ENCODE measurements around the gene EPHB2. TPM values are rescaled to one million over a fixed set of nuclear protein-coding genes. Genes with fewer than 3 reads are reported as not detected.
"Not testable (repeated sequence)": the region's sequence is repeated elsewhere in the genome, so short reads cannot be mapped to it uniquely, and the experiment has no call there.

The EPHB2 gene
- total RNA-seq, 1 donor from 2014 or later: 4.2 TPM

- no peak for DNase-seq (ENCODE audit: low read depth)
These were observed 123.1 kb downstream of the EPHB2 start for GRCh38 chr1:22833699-22834098.

DNA sequence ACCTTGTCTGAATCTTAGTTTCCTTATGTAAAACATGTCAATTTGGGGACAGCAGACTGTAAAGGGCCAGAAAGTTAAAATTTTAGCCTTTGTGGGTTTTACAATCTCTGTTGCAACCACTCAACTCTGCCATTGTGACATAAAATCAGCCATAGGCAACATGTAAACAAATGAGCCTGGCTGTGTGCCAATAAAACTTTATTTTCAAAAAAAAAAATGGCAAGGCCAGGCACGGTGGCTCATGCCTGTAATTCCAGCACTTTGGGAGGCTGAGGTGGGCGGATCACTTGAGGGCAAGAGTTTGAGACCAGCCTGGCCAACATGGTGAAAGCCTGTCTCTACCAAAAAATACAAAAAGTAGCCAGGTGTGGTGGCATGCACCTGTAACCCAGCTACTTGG lies 123.8 kb downstream of the EPHB2 start:
- not testable (repeated sequence) for DNase-seq (ENCODE audit: low read depth)

GRCh38 chr1:22835636-22836319 lies 125.1 kb downstream of the EPHB2 start:
- no peak for DNase-seq (ENCODE audit: low read depth)

- no peak for DNase-seq (ENCODE audit: low read depth)
These were observed 126.2 kb downstream of the EPHB2 start for GRCh38 chr1:22836850-22837249.

GRCh38 chr1:22837332-22837731 lies 126.7 kb downstream of the EPHB2 start:
- DNase-seq (ENCODE audit: low read depth): no peak

GRCh38 chr1:22838965-22839364 lies 128.3 kb downstream of the EPHB2 start:
- peak; percentile 40 for DNase-seq (ENCODE audit: low read depth)

DNA sequence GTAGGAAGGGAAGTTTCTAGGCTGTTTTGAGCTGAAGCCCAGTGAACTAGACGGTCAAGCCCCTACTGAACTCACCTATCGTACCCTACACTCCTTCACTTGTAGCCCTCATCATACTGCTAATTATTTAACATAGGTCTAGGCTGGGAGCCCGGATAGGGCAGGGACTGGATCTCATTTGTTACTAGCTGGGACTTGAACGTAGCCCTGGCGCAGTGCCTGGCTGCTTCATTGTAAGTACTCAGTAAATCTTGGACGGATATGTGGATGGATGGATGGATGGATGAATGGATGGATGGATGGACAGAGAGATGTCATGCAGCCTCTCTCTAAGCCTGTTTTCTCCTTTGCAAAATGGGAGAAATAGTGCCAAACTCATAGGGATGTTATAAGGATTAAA lies 129.2 kb downstream of the EPHB2 start:
- DNase-seq (ENCODE audit: low read depth): no peak

- DNase-seq (ENCODE audit: low read depth): no peak
These were observed 130.5 kb downstream of the EPHB2 start for GRCh38 chr1:22841142-22841541.

DNA sequence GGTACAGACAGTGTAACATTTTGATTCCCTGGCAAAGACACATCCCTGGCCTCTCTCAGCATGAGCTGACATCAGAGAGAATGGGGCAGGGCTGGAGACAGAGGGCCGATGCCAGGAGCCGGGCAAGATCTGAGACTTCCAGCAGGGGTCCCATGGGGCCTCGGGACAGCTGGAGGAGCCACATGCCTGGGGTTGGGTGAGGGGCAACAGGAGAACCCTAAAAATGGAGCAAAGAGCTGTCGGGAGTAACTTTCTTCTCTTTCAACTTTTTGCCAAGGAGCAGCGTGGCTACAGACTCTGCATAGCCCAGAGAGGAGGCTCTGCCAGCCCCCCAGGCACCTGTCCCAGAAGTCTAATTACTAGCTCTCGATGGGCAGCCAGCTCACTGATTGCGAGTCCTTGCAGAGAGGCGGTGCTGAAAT lies 131.2 kb downstream of the EPHB2 start:
- peak; percentile 32 for DNase-seq (ENCODE audit: low read depth)

DNA sequence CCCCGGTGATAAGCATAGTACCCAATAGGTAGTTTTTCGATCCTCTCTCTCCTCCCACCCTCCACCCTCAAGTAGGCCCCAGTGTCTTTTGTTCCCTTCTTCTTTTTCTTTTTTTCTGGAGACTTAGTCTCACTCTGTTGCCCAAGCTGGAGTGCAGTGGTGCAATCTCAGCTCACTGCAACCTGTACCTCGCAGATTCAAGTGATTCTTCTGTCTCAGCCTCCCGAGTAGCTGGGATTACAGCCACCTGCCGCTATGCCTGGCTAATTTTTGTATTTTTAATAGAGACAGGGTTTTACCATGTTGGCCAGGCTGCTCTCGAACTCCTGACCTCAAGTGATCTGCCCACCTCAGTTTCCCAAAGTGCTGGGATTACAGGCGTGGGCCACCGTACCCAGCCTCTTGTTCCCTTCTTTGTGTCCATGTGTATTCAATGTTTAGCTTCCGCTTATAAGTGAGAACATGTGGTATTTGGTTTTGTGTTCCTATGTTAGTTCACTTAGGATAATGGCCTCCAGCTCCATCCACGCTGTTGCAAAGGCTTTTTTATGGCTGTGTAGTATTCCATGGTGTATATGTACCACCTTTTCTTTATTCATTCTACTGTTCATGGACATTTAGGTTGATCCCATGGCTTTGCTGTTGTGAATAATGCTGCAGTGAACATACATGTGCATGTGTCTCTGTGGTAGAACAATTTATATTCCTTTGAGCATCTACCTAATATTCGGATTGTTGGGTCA lies 133.0 kb downstream of the EPHB2 start:
- DNase-seq (ENCODE audit: low read depth): not testable (repeated sequence)

GRCh38 chr1:22844621-22845020 lies 134.0 kb downstream of the EPHB2 start:
- no peak for DNase-seq (ENCODE audit: low read depth)

DNA sequence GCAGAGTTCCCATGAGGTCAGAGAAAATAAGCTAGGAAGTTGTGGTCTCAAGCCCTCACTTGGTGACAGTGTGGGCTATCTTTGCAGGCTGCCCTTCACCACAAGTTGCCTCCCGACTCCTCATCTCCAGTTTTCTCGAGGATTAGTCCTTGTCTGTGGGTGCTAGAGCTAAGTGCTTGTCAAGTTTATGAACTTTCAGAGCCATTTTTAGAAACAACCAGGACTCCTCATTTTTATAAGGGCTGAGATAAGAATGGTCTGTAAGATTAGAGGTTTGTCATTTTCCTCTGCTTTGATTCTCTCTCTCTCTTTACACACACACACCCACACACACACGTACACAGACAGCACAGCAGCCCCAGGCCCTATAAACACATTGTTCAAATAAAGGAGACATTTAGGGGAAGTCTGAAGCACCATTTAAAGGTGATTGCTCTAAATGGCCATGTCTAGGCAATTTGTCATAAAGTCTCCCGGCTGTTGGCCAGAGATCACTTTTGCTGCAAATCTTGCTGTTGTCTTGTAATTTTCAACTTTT lies 134.8 kb downstream of the EPHB2 start:
- DNase-seq (ENCODE audit: low read depth): no peak

DNA sequence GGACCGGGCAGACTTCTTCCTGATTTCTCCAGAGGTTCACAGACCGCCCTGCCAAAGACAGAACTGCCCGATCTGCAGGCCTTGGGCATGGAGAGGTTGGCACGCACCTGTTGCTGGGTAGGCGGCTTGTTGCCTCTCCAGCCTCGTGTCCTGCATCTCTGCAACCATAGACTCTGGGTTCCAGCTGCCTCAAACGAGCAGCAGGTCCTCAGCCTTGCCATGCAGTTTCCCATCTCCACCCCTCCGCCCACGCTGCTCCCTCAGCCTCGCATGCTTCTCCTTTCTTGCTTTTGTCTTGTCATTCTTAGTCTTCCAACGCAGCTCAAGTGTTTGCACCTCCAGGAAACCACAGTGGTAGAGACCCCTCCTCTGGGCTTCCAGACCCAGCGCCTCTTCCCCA lies 135.8 kb downstream of the EPHB2 start:
- DNase-seq (ENCODE audit: low read depth): no peak

DNA sequence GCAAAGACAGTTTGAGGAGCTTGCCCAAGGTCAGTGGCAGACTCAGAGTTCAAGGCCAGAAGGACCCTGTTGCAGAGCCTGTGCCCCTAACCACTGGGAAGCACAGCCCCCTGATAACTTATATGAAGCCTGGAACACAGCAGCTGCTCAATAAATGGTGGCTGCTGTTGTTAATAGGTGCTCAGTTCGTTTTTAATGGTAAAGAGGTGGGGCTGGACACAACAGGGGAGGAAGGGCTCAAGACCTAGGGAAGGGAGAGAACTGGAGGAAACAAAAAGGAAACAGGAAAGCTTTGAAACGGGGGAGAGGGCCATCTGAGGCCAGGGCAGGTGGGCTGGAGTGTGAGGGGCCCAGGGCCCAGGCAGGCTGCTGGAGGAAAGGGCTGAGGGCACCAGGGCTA lies 136.6 kb downstream of the EPHB2 start:
- no peak for DNase-seq (ENCODE audit: low read depth)

GRCh38 chr1:22847709-22848108 lies 137.1 kb downstream of the EPHB2 start:
- DNase-seq (ENCODE audit: low read depth): no peak

GRCh38 chr1:22848405-22848804 lies 137.8 kb downstream of the EPHB2 start:
- no peak for DNase-seq (ENCODE audit: low read depth)

GRCh38 chr1:22849770-22850169 lies 139.1 kb downstream of the EPHB2 start:
- DNase-seq (ENCODE audit: low read depth): no peak

DNA sequence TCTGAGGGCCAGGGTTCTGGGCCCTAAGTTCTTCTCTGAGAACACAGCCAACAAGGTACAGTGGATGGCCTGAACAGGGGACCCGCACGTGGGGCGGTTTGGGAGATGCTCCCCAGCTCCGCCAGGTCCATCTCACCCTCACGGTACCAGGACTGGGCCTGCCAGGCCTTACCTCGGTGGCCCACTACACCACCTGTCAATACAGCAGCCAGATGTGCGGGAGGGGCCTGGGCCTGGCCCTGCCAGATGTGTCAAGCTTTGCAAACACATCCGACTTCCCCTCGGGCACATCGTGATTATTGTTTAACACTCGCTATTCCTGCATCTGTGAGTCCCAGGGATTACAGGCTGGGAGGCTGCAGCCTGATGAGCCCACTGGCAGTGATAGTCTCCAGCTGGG lies 139.6 kb downstream of the EPHB2 start:
- no peak for DNase-seq (ENCODE audit: low read depth)

DNA sequence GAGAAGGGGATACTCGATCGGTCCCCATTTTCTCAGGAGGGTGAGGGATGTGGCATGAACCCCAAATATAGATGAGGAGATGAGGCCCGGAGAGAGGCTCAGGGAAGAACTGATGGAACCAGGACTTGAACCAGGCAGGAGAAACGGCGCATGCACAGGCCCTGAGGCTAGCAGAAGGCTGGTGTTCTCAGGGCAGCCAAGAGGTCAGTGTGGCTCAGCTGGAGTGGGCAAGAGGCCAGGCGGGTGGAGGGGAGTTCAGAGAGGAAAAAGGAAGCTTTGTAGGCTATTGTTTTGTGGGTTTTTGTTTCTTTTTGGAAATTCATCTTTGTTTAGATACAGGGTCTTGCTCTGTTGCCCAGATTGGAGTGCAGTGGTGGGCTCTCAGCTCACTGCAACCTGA lies 140.0 kb downstream of the EPHB2 start:
- DNase-seq (ENCODE audit: low read depth): no peak

DNA sequence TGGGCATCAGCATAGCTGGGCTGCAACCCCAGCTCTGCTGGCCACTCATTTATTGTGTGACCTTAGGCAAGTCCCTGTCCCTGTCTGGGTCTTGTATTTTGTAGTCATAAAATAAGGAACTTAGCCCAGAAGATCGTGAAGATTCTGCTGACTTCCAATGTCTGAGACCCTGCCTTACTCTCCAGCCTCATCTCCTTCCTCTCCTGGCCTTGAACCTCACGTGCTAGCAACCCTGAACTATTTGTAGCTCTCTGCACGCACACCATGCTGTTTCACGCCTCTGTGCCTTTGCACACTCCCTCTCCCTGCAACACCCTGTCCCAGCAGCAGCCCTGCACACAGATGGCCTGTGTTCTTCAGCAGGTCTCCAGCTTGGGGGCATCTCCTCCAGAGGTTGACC lies 140.9 kb downstream of the EPHB2 start:
- no peak for DNase-seq (ENCODE audit: low read depth)

DNA sequence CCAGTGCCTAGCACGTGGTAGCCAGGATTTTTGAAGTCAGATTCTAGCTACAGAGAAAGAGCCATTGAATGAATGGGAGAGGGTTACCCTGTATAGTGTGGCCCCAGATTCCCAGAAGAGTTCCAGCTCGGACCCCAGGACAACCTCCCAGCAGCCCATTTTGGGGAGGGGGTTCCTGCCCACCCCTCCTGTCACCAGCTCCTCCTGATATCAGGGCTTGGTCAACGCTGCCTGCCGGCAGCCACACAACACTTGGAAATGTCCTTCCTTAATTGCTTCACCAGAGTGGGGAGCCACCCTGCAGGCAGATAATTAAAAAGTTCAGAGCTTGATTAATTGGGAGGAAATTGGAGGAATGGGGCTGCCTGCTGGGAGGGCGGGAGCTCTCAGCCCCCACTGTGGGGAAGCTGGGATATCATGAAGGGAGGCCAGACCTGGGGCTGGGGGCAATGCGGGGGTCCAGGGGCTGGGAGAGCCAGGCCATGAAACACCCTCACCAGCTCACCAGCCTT lies 141.6 kb downstream of the EPHB2 start:
- DNase-seq (ENCODE audit: low read depth): no peak

GRCh38 chr1:22853651-22854185 lies 143.1 kb downstream of the EPHB2 start:
- no peak for DNase-seq (ENCODE audit: low read depth)
